Measurements from ENCODE around the gene APOL2.
"Not testable (repeated sequence)": the region's sequence is repeated elsewhere in the genome, so short reads cannot be mapped to it uniquely, and the experiment has no call there.

The APOL2 gene

GRCh38 chr22:36238373-36239149 is 766 bp downstream of the APOL2 start:
- FAIRE-seq = no peak

GRCh38 chr22:36237462-36238372 is 1.6 kb downstream of the APOL2 start:
- no peak for FAIRE-seq

- no peak for FAIRE-seq
These were observed 2.7 kb downstream of the APOL2 start for GRCh38 chr22:36236388-36237319.

GRCh38 chr22:36235585-36235984 is 3.7 kb downstream of the APOL2 start:
- FAIRE-seq = no peak

- no peak for FAIRE-seq
These were observed 4.4 kb downstream of the APOL2 start for GRCh38 chr22:36234919-36235318.

GRCh38 chr22:36234213-36234612 is 5.1 kb downstream of the APOL2 start:
- FAIRE-seq = no peak

GRCh38 chr22:36233796-36234195 is 5.5 kb downstream of the APOL2 start:
- no peak for FAIRE-seq

GRCh38 chr22:36232715-36233401 is 6.5 kb downstream of the APOL2 start:
- FAIRE-seq = no peak

- FAIRE-seq = not testable (repeated sequence)
These were observed 8.3 kb downstream of the APOL2 start for GRCh38 chr22:36231051-36231450.

GRCh38 chr22:36229649-36230048 is 9.7 kb downstream of the APOL2 start:
- FAIRE-seq = not testable (repeated sequence)

GRCh38 chr22:36228944-36229343 is 10.4 kb downstream of the APOL2 start:
- FAIRE-seq = no peak

- FAIRE-seq = peak; percentile 55
These were observed 11.0 kb downstream of the APOL2 start for GRCh38 chr22:36228369-36228768.

- FAIRE-seq = no peak
These were observed 11.5 kb downstream of the APOL2 start for GRCh38 chr22:36227806-36228205.

GRCh38 chr22:36227396-36227795 is 11.9 kb downstream of the APOL2 start:
- no peak for FAIRE-seq

GRCh38 chr22:36226189-36226588 is 13.1 kb downstream of the APOL2 start:
- no peak for FAIRE-seq

- FAIRE-seq = no peak
These were observed 13.9 kb downstream of the APOL2 start for GRCh38 chr22:36225333-36225922.

- no peak for FAIRE-seq
These were observed 15.1 kb downstream of the APOL2 start for GRCh38 chr22:36224245-36224644.

GRCh38 chr22:36223504-36223903 is 15.8 kb downstream of the APOL2 start:
- no peak for FAIRE-seq

GRCh38 chr22:36222887-36223450 is 16.4 kb downstream of the APOL2 start:
- FAIRE-seq = no peak

GRCh38 chr22:36221799-36222751 is 17.3 kb downstream of the APOL2 start:
- no peak for FAIRE-seq
